Adrenal gland (tissue), 5 donors: ENCODE measurements around the gene ARPC5L.

Experiments used
- POLR2A ChIP-seq, 2 donors: fragments of 450-650 bp; IDR thresholded peaks; one replicate each; pipeline ENCODE4 v1.6.1; 2017; ENCODE audit warnings: antibody characterized with exemption in 2 of 2, mild to moderate bottlenecking in 2 of 2, moderate library complexity in 1 of 2
- TF ChIP-seq, protein P1 (sequence below), 6 experiments: fragments of 450-650 bp in 4 of 6; fragments of 200-600 bp in 2 of 6; sonication (generic) in 1 of 6; IDR thresholded peaks; 1 replicate in 5 of 6; 2 replicates in 1 of 6; pipeline versions ENCODE4 v1.5.1 to v1.8.0; 2016 to 2021; ENCODE audit warnings: antibody characterized with exemption in 6 of 6, mild to moderate bottlenecking in 2 of 6, moderate library complexity in 1 of 6
- donor health status: DM: no; HTN: no; CAD: no.

- TF ChIP-seq POLR2A (IDR thresholded peaks at IDR 0.05) = no peak
- TF ChIP-seq, protein P1, sequence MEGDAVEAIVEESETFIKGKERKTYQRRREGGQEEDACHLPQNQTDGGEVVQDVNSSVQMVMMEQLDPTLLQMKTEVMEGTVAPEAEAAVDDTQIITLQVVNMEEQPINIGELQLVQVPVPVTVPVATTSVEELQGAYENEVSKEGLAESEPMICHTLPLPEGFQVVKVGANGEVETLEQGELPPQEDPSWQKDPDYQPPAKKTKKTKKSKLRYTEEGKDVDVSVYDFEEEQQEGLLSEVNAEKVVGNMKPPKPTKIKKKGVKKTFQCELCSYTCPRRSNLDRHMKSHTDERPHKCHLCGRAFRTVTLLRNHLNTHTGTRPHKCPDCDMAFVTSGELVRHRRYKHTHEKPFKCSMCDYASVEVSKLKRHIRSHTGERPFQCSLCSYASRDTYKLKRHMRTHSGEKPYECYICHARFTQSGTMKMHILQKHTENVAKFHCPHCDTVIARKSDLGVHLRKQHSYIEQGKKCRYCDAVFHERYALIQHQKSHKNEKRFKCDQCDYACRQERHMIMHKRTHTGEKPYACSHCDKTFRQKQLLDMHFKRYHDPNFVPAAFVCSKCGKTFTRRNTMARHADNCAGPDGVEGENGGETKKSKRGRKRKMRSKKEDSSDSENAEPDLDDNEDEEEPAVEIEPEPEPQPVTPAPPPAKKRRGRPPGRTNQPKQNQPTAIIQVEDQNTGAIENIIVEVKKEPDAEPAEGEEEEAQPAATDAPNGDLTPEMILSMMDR (IDR thresholded peaks at IDR 0.05) = peak in 4 of 6 experiments; percentile 19 to 35 (median 26)
Measured at GRCh38 chr9:124840300-124840833, 21.6 kb upstream of the ARPC5L start.
